ENCODE measurements around the gene EFEMP2.
"Not testable (repeated sequence)": the region's sequence is repeated elsewhere in the genome, so short reads cannot be mapped to it uniquely, and the experiment has no call there.

Gene EFEMP2

GRCh38 chr11:65849366-65849765 is 23.2 kb downstream of the EFEMP2 start:
- no peak overlapping the region for H3K27ac ChIP-seq
- in situ Hi-C loops (cut with HindIII; ENCODE audit: low pct_ligation_motif_present, low sequenced_read_pairs): no loop called here
- DNase-seq: no peak
- peaks cover 36% of the 10 kb centered on the region for H3K36me3 ChIP-seq (replicated peaks)
- no peak overlapping the region for H3K4me3 ChIP-seq (ENCODE audit: low read depth, low read length)
- no peaks in the 10 kb centered on the region for H3K27me3 ChIP-seq (replicated peaks)
- TF ChIP-seq CTCF (IDR thresholded peaks at IDR 0.05; ENCODE audit: low read depth, low read length, missing control alignments): no peak

GRCh38 chr11:65848693-65849092 is 23.9 kb downstream of the EFEMP2 start:
- H3K27ac ChIP-seq; DNase-seq; H3K4me3 ChIP-seq (ENCODE audit: low read depth, low read length); in situ Hi-C loops (cut with HindIII; ENCODE audit: low pct_ligation_motif_present, low sequenced_read_pairs); H3K27me3 ChIP-seq (replicated peaks): not testable (repeated sequence)
- H3K36me3 ChIP-seq (replicated peaks): peaks cover 30% of the 10 kb centered on the region

- in situ Hi-C loops (cut with HindIII; ENCODE audit: low pct_ligation_motif_present, low sequenced_read_pairs): no loop called here
- Histone ChIP-seq H3K4me3 (ENCODE audit: low read depth, low read length) (no peak overlapping the region), H3K27ac (no peak overlapping the region), H3K27me3 (replicated peaks) (no peaks in the 10 kb centered on the region), H3K36me3 (replicated peaks) (peaks cover 20% of the 10 kb centered on the region)
- no peak for DNase-seq
- TF ChIP-seq CTCF (IDR thresholded peaks at IDR 0.05; ENCODE audit: low read depth, low read length, missing control alignments): no peak
Observed at GRCh38 chr11:65847746-65848145, 24.9 kb downstream of the EFEMP2 start.

- no peak overlapping the region for H3K27ac ChIP-seq
- no peak for TF ChIP-seq CTCF (IDR thresholded peaks at IDR 0.05; ENCODE audit: low read depth, low read length, missing control alignments)
- in situ Hi-C loops (cut with HindIII; ENCODE audit: low pct_ligation_motif_present, low sequenced_read_pairs): no loop called here
- H3K36me3 ChIP-seq (replicated peaks): no peaks in the 10 kb centered on the region
- H3K27me3 ChIP-seq (replicated peaks): no peaks in the 10 kb centered on the region
- DNase-seq: no peak
- no peak overlapping the region for H3K4me3 ChIP-seq (ENCODE audit: low read depth, low read length)
Observed at GRCh38 chr11:65844231-65844872, 28.2 kb downstream of the EFEMP2 start.

- no peak for TF ChIP-seq CTCF (IDR thresholded peaks at IDR 0.05; ENCODE audit: low read depth, low read length, missing control alignments)
- in situ Hi-C loops (cut with HindIII; ENCODE audit: low pct_ligation_motif_present, low sequenced_read_pairs): no loop called here
- Histone ChIP-seq H3K27ac (no peak overlapping the region), H3K27me3 (replicated peaks) (no peaks in the 10 kb centered on the region), H3K4me3 (ENCODE audit: low read depth, low read length) (no peak overlapping the region), H3K36me3 (replicated peaks) (no peaks in the 10 kb centered on the region)
- DNase-seq: no peak
Observed at GRCh38 chr11:65843811-65844210, 28.8 kb downstream of the EFEMP2 start.

GRCh38 chr11:65842144-65842543 is 30.5 kb downstream of the EFEMP2 start:
- Histone ChIP-seq H3K27ac (no peak overlapping the region), H3K4me3 (ENCODE audit: low read depth, low read length) (no peak overlapping the region), H3K27me3 (replicated peaks) (no peaks in the 10 kb centered on the region), H3K36me3 (replicated peaks) (no peaks in the 10 kb centered on the region)
- DNase-seq: no peak
- TF ChIP-seq CTCF (IDR thresholded peaks at IDR 0.05; ENCODE audit: low read depth, low read length, missing control alignments): no peak
- in situ Hi-C loops (cut with HindIII; ENCODE audit: low pct_ligation_motif_present, low sequenced_read_pairs): no loop called here
